IPS-11a (cell line): ENCODE measurements around the gene PAX8.

ENCODE experiments used
- H3K4me3 ChIP-seq: one replicate; pipeline ENCODE4 v1.5.1; 2013; ENCODE audit warnings: low read depth, low read length, control low read depth

PAX8 gene

DNA sequence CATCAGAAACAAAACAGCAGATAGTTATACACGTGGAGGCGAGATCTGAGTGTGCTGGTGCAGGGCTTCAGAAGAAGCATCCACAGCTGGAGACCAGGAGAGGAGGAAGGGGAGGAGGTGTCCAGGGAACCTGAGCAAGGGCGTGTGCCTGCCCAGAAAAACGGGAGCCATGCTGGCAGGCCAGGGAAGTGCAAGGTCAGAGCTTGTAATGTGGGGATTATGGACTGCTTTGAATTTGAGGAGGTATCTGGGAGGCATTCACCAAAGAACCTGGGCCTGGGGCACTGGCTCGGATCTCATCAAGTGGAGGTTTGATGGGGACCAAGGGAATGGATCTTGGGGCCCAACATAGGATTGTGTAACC is 92.3 kb downstream of the PAX8 start:
- H3K4me3 ChIP-seq = no peak overlapping the region

DNA sequence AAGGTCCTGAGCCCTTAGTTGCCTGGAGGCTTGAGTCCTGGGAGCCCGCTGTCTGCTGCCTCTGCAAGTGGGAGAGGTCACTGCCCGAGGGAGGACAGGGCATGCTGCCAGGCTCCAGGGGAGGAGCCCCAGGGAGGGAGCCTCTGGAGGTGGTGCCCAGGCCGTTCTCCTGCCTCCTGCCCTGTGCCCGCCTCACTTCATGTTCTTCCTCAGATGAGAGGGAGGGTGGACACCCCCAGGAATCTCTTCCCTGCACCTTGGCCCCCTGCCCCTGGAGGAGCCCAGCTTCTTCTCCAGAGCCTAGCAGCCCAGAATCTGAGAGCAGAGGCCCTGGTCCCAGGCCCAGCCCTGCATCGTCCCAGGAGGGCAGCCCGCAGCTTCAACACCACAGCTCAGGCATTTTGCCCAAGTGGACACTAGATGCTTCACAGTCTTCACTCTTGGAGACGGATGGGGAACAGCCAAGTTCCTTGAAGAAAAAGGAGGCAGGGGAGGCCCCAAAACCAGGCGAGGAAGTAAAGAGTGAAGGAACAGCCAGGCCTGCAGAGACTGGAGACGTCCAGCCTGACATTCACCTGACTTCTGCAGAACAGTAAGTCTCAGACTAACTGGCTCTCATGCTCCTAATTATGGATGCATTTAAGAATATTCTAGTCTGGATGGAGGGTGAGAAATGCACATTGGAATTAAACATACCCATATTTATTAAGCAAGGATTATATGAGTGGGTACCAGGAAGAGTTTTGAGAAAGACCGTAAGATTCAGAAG is 92.9 kb downstream of the PAX8 start:
- H3K4me3 ChIP-seq = no peak overlapping the region

DNA sequence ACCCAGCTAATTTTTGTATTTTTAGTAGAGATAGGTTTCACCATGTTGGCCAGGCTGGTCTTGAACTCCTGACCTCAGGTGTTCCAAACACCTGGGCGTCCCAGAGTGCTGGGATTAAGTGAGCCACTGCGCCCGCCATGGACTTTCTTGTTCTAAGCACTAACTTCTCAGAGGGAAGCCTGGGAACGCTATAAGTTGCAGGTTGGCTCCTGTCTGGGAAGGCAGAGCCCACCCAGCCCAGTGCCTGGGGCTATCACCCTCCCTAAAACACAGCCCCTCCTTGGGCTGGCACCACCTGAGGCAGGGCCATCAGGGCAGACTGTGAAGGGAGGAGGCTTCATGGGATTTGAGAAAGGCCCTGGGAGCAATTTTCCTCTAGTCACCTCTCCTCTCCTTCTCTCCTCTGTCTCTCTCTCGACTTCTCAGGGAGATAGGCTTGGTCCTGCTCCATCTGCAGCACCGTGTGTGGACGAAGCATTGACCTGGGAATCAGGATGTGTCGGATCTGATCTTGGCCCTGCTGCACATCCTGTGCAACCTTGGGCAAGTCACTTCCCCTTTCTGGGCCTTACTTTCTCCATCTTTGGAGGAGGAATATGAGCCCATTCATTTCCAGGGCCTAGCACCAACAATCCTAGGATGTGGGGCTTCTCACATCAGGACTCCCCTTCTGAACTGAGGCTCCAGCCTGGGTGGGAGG is 94.0 kb downstream of the PAX8 start:
- H3K4me3 ChIP-seq = no peak overlapping the region

DNA sequence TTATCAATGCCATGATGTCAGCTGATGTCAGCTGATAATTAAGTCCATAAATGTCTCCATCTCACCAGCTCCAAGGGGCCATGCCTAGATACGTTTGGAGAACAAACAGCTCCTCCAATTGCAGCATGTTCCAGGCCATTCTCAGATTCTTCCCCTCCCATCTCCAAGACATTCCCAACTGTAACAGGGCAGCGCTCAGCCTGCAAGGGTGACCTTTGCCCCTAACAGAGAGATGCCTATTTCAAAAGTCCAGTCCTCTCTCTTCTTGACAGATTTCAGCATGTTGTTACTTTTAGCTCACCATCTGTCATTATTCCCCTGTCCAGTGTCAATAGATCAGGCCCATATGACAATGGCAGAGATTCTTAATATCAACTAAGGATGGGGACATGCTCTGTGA is 95.0 kb downstream of the PAX8 start:
- H3K4me3 ChIP-seq = no peak overlapping the region

DNA sequence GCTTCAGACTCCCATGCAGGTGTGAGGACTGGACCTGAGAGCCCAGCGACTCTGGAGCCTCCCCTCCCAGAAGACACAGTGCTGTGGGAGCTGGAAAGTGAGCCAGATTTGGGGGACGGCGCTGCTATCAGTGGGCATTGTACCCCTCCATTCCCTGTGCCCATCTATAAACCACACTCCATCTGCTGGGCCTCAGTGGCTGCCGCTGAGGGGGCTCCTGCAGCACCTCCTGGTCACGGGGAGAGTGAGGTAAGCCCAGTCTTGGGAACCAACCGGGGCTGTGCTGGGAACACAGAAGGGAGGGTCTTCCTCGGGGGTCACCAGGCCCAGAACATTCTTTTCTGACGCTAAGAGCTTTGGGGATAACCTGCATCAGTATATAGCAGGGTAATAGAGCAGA is 95.5 kb downstream of the PAX8 start:
- H3K4me3 ChIP-seq = no peak overlapping the region

DNA sequence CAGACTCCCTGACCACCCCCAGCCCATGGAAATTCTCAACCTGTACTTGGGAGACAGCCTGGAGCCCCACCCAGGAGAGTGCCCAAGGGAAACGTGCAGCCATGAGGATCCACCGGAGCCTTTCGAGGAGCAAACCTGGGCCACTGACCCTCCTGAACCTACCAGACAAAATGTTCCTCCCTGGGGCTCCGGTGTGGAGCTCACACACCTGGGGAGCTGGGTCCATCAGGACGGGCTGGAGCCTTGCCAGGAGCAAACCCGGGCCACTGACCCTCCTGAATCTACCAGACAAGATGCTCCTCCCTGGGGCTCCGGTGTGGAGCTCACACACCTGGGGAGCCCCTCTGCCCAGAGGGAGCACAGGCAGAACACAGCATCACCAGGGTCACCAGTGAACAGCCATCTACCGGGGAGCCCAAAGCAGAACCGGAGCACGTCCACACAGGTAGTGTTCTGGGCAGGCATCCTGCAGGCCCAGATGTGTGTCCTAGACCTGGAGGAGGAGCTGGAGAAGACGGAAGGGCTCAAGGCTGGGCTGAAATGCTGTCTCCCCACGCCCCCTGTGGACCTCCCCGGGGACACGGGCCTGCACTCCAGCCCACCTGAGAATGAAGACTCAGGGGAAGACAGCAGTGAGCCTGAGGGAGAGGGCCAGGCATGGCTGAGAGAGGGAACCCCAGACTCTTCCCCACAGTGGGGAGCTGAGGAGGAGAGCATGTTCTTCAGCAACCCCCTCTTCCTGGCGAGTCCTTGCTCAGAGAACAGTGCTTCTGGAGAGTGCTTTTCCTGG is 96.1 kb downstream of the PAX8 start:
- H3K4me3 ChIP-seq = no peak overlapping the region

DNA sequence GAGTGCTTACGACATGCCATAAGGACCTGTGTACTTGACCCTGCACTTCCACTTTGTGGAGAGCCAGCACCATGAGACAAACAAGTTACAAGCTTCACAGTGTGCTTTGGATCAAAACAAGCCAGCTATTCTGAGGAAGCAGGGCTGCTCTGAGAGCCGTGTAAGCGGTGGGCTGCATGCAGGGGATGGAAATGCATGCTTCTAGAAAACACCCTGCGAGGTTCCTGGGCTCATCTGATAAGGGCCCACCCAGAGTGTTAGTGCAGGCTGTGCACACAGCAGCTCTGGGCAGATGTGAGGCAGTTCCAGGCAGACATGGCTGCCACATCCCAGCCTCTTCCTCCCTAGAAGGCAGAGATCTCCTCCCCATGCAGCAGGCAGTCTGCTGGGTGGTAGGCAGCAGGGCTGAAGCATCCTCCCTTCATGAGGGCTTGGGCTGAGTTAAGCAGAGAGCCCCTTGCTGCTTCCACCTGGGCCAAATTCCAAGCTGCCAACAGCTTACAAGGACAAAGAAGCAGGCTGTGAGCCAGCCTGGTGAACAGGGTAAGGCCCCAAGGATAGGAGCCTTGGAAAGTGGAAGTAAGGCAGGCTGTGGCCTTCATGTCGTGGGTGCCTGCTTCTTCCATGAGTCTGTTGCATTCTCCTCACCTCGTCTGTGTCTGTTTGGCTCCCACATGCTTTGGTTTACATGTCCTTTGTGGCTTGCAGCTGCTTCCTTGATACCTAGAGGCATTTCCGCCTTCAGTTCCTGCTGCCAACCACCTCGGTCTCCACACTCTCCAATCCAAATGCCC is 97.3 kb downstream of the PAX8 start:
- no peak overlapping the region for H3K4me3 ChIP-seq

DNA sequence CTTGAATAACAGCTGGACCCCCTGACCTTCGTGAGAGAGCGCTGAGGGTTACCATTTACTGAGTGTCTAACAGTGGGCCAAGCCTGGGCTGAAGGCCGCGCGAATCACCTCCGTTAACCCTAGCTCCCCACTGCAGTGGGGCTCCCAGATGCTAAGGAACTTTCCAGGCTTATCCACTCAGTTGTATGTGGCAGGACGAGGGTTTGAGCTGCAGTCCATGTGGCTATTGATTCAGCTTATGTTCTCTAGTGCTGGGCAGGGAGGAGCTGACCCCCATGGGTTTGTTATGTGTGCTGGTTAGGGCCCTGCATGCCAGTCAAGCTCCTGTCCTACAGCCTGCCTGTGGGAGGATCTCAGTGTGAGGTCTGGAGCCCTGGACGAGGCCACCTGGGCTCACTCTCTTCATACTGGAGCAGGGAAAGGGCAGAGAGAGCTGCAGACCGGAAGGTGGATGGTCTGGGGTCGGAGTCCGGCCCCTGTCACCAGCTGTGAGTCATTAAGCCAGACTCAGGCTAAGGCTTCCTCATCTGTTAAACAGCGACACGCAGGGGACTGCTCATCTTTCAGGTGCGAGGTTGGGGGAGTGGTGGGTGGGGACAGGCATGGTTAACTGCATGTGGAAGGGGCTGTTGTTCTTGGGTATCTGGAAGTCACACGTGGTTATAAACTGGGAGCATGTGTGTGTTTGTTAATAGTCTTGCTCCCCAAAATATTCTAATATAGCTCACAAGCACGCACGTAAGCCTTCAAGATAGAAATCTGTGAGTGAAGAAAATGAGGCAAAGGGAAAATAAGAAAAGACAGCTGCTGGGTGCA is 98.4 kb downstream of the PAX8 start:
- H3K4me3 ChIP-seq = no peak overlapping the region

DNA sequence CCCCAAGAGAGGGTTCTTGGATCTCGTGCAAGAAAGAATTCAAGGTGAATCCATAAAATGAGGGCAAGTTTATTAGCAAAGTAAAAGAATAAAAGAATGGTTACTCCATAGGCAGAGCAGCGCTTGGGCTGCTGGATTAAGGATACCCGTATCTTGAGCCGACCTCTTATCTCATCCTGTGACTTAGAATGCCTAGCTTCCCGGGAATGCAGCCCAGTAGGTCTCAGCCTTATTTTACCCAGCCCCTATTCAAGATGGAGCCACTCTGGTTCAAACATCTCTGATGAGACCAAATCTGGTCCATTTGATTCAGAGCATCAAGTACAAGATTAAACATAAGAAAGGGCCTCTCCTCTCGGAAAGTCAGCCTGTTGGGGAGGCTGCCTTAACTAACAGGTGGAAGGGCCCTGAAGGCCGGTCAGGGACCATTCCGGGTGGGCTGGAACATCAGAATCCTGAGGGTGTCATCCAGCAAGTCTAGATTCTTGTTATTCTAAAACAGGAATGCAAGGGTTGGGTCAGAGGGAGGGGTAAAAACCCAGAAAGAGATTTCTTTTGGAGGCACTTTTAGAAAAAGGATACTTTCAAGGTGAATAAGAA is 99.2 kb downstream of the PAX8 start:
- H3K4me3 ChIP-seq = no peak overlapping the region

DNA sequence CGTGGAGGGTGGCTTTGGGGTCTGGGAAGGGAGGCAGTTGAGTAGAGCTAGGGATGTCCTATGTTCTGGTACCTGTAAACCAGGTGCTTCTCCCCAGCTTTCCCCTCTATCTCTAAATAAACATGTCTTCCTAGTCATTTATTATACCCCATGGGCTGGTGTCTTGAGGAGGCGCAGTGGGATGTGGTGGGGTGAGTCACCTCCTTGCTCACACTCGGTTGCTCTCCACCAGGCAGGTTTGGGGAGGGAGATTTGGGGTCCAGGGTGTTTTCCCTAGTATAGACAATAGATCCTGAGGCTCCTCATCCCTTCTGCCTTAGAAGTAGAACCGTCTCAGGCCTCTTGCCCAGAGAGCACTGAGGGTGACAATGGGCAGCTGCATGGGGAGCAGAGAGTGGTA is 99.8 kb downstream of the PAX8 start:
- no peak overlapping the region for H3K4me3 ChIP-seq

DNA sequence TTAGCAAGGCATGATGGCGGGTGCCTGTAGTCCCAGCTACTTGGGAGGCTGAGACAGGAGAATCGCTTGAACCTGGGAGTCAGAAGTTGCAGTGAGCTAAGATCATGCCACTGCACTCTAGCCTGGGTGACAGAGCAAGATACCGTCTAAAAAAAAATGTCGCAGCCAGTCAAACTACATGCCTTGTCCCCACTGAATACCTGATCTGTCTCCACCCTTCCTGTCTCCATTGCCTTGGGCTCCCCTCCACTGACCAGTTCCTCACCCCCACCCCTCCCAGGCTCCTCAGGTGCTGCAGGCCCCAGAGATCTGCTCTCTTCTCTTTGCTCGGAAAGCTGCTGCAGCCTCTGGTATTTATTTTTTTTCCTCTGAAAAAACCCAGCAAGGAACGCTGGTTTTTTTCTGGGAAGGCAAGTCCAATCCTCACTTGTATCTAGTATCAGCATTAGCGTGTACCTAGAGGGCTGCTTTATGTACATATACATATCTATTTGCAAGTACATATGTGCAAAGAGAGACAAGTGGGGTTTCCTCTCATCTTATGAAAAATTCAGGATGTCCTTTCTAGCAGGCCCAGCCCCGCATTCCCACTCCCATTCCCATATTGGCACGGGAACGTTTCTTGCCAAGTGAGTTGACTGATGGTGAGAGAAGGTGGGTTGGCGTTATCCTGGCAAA is 100.5 kb downstream of the PAX8 start:
- H3K4me3 ChIP-seq = no peak overlapping the region

DNA sequence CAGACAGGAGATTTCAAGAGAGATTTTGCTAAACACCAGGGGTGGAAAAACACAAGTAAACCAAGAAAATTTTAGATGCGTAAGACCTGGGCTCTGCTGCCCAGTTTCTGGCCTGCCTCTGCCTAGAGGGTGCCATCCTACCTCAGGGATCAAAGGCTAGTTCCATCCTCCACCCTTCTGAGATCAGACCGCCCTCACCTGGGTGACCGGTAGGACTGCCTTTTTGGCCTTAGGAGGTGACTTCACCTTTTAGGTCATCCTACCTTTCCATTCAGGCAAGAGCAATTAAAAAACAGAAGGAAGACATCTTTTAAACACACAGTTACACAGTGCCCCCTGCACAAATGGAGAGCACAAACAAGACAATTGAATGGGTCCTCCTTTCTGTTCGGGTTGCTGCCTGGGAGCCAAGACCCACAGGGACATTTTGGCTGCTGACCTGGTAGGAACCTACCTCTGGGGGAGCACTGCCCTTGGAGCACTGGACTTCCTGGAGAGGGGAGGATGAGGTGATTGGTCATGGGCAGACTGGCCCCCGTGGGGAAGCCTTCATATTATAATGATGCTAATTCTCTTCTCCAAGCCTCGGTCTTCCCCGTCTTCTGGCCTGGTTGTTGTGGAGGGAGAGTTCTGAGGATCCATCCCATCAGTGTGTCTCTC is 101.9 kb downstream of the PAX8 start:
- H3K4me3 ChIP-seq = no peak overlapping the region

DNA sequence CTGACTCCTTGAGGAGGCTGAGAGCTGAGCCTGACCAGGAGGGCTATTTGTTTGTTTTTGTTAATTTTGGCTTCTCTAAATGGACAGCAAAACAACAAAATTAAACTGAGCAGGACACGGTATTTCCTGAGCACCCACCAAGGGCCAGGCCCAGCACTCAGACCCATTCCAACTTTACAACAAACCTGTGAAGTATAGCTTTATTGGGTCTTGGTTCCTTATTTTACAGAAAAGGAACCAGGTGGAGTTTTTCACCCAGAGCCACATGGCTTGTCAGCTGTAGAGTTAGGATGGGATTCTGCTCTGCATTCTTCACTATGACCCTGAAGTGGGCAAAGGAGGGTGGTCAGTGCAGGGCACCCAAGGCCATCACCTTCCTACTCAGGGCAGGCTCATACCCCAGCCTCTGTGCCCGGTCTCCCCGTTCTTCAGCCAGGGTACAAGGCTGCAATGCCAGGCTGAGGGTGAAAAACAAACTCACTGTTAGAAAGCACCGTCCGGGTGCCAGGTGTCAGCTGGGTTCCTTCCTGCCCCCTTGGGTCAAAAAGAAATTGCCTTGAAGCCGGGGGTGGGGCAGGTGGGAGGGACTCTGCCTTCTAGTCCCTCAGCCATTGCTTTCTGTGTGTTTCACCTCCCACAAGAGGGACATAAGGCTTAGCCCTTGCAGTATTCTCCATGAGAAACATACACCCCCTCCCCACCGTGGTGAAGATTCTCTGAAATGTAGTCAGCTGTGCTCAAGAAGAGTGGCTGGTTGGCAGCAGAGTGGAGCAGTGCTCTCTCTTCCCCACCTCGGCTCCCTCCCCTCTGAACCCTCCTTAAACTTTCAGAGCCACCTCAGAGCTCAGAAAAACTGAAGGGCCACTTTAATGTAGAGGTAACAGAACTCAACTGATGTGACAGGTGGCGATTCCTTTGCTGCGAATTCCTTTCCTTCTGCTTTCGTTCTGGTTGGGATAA is 102.7 kb downstream of the PAX8 start:
- H3K4me3 ChIP-seq = no peak overlapping the region

DNA sequence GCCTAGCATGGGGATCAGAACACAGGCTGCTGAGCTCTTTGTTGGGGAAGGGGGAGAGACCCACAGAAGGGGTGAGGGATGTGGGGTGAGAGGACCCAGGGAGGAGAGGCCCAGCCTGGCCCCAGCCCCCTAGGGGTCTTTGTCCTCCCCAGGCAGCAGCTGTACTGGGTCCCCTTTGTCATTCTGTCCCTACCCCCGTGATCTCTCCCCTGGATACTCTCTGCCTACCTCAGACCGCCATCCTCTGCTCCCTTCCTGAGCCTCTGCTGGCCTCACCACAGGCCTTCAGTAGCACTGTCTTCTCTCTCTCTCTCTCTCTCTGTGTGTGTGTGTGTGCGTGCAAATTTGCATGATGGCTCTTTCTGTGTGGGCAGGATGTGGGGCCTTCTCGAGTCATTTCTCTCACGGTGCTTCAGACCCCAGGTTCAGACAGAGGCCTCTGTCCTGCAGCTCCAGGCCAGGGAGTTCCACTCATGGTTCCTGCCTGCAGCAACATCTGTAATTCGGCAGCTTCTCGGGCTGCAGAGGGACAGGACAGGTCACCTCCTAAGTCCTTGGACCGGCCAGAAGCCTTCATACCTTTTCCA is 103.6 kb downstream of the PAX8 start:
- no peak overlapping the region for H3K4me3 ChIP-seq

DNA sequence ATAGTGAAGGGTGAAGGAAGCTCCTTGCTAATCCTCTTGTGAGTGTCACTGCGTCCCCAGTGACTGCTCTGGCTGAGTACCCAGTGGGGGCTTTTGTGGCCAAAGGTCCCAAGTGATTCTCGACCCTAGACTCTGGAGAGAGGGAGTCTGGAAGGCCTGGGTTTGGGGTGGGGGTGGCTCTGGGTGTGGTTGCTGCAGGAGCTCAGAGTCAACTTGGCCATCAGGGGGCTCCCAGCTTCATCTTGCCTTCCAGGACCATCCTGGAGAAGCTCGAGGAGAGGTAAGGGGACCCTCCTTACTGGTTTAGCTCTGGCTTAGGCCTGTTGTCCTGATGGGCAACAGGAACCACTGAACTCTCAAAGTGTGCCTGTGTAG is 104.4 kb downstream of the PAX8 start:
- no peak overlapping the region for H3K4me3 ChIP-seq

DNA sequence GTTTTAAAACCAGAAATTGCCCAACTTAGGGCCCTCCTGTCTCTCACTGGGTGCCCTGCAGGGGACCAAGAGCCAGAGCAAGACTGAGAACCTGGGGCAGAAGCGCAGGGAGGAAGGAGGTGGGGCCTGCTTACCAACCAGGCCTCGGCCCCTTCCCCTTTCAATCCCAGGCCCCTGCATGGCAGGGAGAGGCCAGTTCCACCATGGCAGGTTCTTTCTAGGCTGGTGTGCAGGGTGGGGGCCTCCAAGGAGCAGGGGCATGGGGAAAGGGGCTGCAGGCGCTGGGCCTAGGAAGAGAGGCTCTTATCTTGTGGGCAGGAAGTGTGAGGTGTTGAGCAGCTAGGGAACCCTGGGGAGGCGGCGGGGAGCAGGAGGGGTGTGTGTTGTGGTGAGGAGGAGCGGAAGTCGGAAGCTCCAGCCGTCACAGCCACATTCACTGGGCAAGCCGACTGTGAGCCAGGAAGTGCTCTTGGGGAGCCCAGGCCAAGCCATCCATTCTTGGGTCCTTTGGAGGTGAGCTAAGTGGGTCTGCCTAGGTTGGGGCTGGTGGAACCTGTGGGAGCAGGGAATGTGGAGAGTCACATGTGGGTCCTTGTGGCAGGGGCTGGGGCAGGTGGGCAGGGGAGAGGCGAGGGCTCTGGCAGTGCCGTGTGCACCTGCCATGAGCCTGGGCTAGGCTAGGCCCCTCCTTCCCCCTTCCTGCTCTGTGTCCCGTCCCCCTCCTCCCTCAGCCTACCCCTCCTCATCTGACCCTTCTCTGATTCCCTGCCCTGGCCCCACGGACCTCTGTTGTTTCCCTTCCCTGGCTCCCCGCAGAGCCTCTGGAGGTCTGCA is 105.0 kb downstream of the PAX8 start, which contains the start of gene PSD4:
Gene PSD4 (plus strand): TSS at position 430 of the 834 bp plus-strand sequence. CDS start 8,486 bp downstream, outside the sequence.
- no peak within 1 kb of the TSS for H3K4me3 ChIP-seq
